ENCODE data around the gene GRIK5.
"Not testable (repeated sequence)": the region's sequence is repeated elsewhere in the genome, so short reads cannot be mapped to it uniquely, and the experiment has no call there.

The GRIK5 gene

GRCh38 chr19:42102877-42103276, 32.9 kb upstream of the GRIK5 start:
- TF ChIP-seq ZNF274 (IDR thresholded peaks at IDR 0.05; ENCODE audit: low read depth, low read length) = no peak
- H3K4me3 ChIP-seq (ENCODE audit: low read length) = no peak overlapping the region

GRCh38 chr19:42100241-42100640, 30.2 kb upstream of the GRIK5 start:
- not testable (repeated sequence) for H3K4me3 ChIP-seq (ENCODE audit: low read length)

- no peak for TF ChIP-seq ZNF274 (IDR thresholded peaks at IDR 0.05; ENCODE audit: low read depth, low read length)
- no peak overlapping the region for H3K4me3 ChIP-seq (ENCODE audit: low read length)
Observed at GRCh38 chr19:42099336-42099925, 29.4 kb upstream of the GRIK5 start.

- H3K4me3 ChIP-seq (ENCODE audit: low read length) = no peak overlapping the region
- no peak for TF ChIP-seq ZNF274 (IDR thresholded peaks at IDR 0.05; ENCODE audit: low read depth, low read length)
Observed at GRCh38 chr19:42098781-42099180, 28.8 kb upstream of the GRIK5 start.

GRCh38 chr19:42097461-42097860, 27.5 kb upstream of the GRIK5 start:
- no peak overlapping the region for H3K4me3 ChIP-seq (ENCODE audit: low read length)
- TF ChIP-seq ZNF274 (IDR thresholded peaks at IDR 0.05; ENCODE audit: low read depth, low read length) = no peak

- H3K4me3 ChIP-seq (ENCODE audit: low read length) = no peak overlapping the region
- TF ChIP-seq ZNF274 (IDR thresholded peaks at IDR 0.05; ENCODE audit: low read depth, low read length) = no peak
Observed at GRCh38 chr19:42096255-42096837, 26.3 kb upstream of the GRIK5 start.

GRCh38 chr19:42095814-42096230, 25.8 kb upstream of the GRIK5 start:
- no peak for TF ChIP-seq ZNF274 (IDR thresholded peaks at IDR 0.05; ENCODE audit: low read depth, low read length)
- no peak overlapping the region for H3K4me3 ChIP-seq (ENCODE audit: low read length)

- no peak for TF ChIP-seq ZNF274 (IDR thresholded peaks at IDR 0.05; ENCODE audit: low read depth, low read length)
- no peak overlapping the region for H3K4me3 ChIP-seq (ENCODE audit: low read length)
Observed at GRCh38 chr19:42095142-42095813, 25.3 kb upstream of the GRIK5 start.

- H3K4me3 ChIP-seq (ENCODE audit: low read length) = no peak overlapping the region
- TF ChIP-seq ZNF274 (IDR thresholded peaks at IDR 0.05; ENCODE audit: low read depth, low read length) = no peak
Observed at GRCh38 chr19:42093926-42094325, 23.9 kb upstream of the GRIK5 start.

GRCh38 chr19:42093505-42093904, 23.5 kb upstream of the GRIK5 start:
- no peak for TF ChIP-seq ZNF274 (IDR thresholded peaks at IDR 0.05; ENCODE audit: low read depth, low read length)
- H3K4me3 ChIP-seq (ENCODE audit: low read length) = no peak overlapping the region

GRCh38 chr19:42092350-42092749, 22.3 kb upstream of the GRIK5 start:
- TF ChIP-seq ZNF274 (IDR thresholded peaks at IDR 0.05; ENCODE audit: low read depth, low read length) = no peak
- no peak overlapping the region for H3K4me3 ChIP-seq (ENCODE audit: low read length)

GRCh38 chr19:42091742-42092141, 21.7 kb upstream of the GRIK5 start:
- H3K4me3 ChIP-seq (ENCODE audit: low read length) = no peak overlapping the region
- no peak for TF ChIP-seq ZNF274 (IDR thresholded peaks at IDR 0.05; ENCODE audit: low read depth, low read length)

- H3K4me3 ChIP-seq (ENCODE audit: low read length) = no peak overlapping the region
- TF ChIP-seq ZNF274 (IDR thresholded peaks at IDR 0.05; ENCODE audit: low read depth, low read length) = no peak
Observed at GRCh38 chr19:42091300-42091699, 21.3 kb upstream of the GRIK5 start.

- no peak for TF ChIP-seq ZNF274 (IDR thresholded peaks at IDR 0.05; ENCODE audit: low read depth, low read length)
- H3K4me3 ChIP-seq (ENCODE audit: low read length) = no peak overlapping the region
Observed at GRCh38 chr19:42090672-42091071, 20.7 kb upstream of the GRIK5 start.

- no peak for TF ChIP-seq ZNF274 (IDR thresholded peaks at IDR 0.05; ENCODE audit: low read depth, low read length)
Observed at GRCh38 chr19:42089772-42090171, 19.8 kb upstream of the GRIK5 start.

More at GRCh38 chr19:42089772-42090171, 19.8 kb upstream of the GRIK5 start:
- no peak overlapping the region for H3K4me3 ChIP-seq (ENCODE audit: low read length)

Data from GM08714 (cell line).